Jurkat, Clone E6-1 (cell line): Measurements from ENCODE around the gene KIAA1549. TPM values are rescaled to one million over a fixed set of nuclear protein-coding genes. Genes with fewer than 3 reads are reported as not detected.
"Not testable (repeated sequence)": the region's sequence is repeated elsewhere in the genome, so short reads cannot be mapped to it uniquely, and the experiment has no call there.

ENCODE experiments used
- DNase-seq: peaks from one replicate; pipeline ENCODE4 v3.0.0-alpha.2; 2011; ENCODE audit warnings: low read depth, low spot score
- H3K4me3 ChIP-seq: 2 replicates; pipeline ENCODE4 v1.5.1; 2011; ENCODE audit warnings: mild to moderate bottlenecking, low read length, control low read depth, moderate library complexity
- polyA plus RNA-seq: library from polyadenylated mRNA; unstranded; fragments of >200 nt; gene quantifications from one replicate; pipeline ENCODE4 v1.2.1, GENCODE V29; 2012; ENCODE audit warnings: missing spikeins; ENCODE audit not compliant: insufficient read length, insufficient read depth

Gene KIAA1549
- 7.4 TPM for polyA plus RNA-seq

- no peak for DNase-seq
- H3K4me3 ChIP-seq: peak within 1 kb of the TSS; percentile 63
These were observed at the start of gene KIAA1549 for GRCh38 chr7:138981332-138982203. Gene KIAA1549 (minus strand): TSS chr7:138981389. CDS start chr7:138981269, 120 bp downstream.

- DNase-seq: no peak
These were observed 48.2 kb upstream of the KIAA1549 start for GRCh38 chr7:139029353-139029752.

GRCh38 chr7:139026551-139026950 is 45.4 kb upstream of the KIAA1549 start:
- no peak overlapping the region for H3K4me3 ChIP-seq
- DNase-seq: no peak

More at GRCh38 chr7:139029353-139029752, 48.2 kb upstream of the KIAA1549 start:
- no peak overlapping the region for H3K4me3 ChIP-seq

GRCh38 chr7:139025861-139026260 is 44.7 kb upstream of the KIAA1549 start:
- H3K4me3 ChIP-seq, DNase-seq: not testable (repeated sequence)

- no peak for DNase-seq
These were observed 41.9 kb upstream of the KIAA1549 start for GRCh38 chr7:139023076-139023475.

GRCh38 chr7:139022286-139022685 is 41.1 kb upstream of the KIAA1549 start:
- H3K4me3 ChIP-seq: no peak overlapping the region
- no peak for DNase-seq

More at GRCh38 chr7:139023076-139023475, 41.9 kb upstream of the KIAA1549 start:
- no peak overlapping the region for H3K4me3 ChIP-seq

- no peak overlapping the region for H3K4me3 ChIP-seq
- no peak for DNase-seq
These were observed 37.7 kb upstream of the KIAA1549 start for GRCh38 chr7:139018910-139019309.

GRCh38 chr7:139016931-139017511 is 35.8 kb upstream of the KIAA1549 start:
- H3K4me3 ChIP-seq: no peak overlapping the region
- DNase-seq: peak; percentile 72

- no peak overlapping the region for H3K4me3 ChIP-seq
- no peak for DNase-seq
These were observed 30.2 kb upstream of the KIAA1549 start for GRCh38 chr7:139011373-139011772.

- DNase-seq: no peak
- H3K4me3 ChIP-seq: no peak overlapping the region
These were observed 23.3 kb upstream of the KIAA1549 start for GRCh38 chr7:139004321-139005090.

- peak; percentile 44 for DNase-seq
- no peak overlapping the region for H3K4me3 ChIP-seq
These were observed 18.2 kb upstream of the KIAA1549 start for GRCh38 chr7:138999414-138999813.

GRCh38 chr7:138992052-138992531 is 10.9 kb upstream of the KIAA1549 start:
- DNase-seq: no peak
- H3K4me3 ChIP-seq: no peak overlapping the region

GRCh38 chr7:138987686-138988085 is 6.5 kb upstream of the KIAA1549 start:
- H3K4me3 ChIP-seq: no peak overlapping the region
- DNase-seq: no peak

- H3K4me3 ChIP-seq: no peak overlapping the region; the same call in 1 of the 2 replicates
- DNase-seq: no peak
These were observed 1.0 kb upstream of the KIAA1549 start for GRCh38 chr7:138982204-138982623.

GRCh38 chr7:138980563-138981291 is 462 bp downstream of the KIAA1549 start:
- no peak for DNase-seq
- peak overlapping the region; percentile 63 for H3K4me3 ChIP-seq

GRCh38 chr7:138979988-138980562 is 1.1 kb downstream of the KIAA1549 start:
- H3K4me3 ChIP-seq: peak overlapping the region; percentile 63
- DNase-seq: no peak

- H3K4me3 ChIP-seq: peak overlapping the region; percentile 63
- DNase-seq: peak; percentile 67
These were observed 1.8 kb downstream of the KIAA1549 start for GRCh38 chr7:138979226-138979979.
